Stomach smooth muscle (tissue), 2 donors: ENCODE measurements around the gene FTCDNL1.

Experiments
- H3K27ac ChIP-seq: one replicate; pipeline ENCODE4 v1.7.0; 2013; ENCODE audit warnings: mild to moderate bottlenecking, low read length, inconsistent platforms
- H3K27me3 ChIP-seq, 2 donors: one replicate each; pipeline ENCODE4 v1.7.0; 2013; ENCODE audit warnings: low read length in 2 of 2; ENCODE audit not compliant: insufficient read depth in 2 of 2, control insufficient read depth in 1 of 2
- H3K36me3 ChIP-seq, 2 donors: one replicate each; pipeline ENCODE4 v1.7.0; 2013; ENCODE audit warnings: low read length in 2 of 2; ENCODE audit not compliant: control insufficient read depth in 2 of 2, insufficient read depth in 2 of 2
- H3K4me1 ChIP-seq: one replicate; pipeline ENCODE4 v1.7.0; 2013; ENCODE audit warnings: low read length; ENCODE audit not compliant: control insufficient read depth, insufficient read depth
- H3K4me3 ChIP-seq, 2 donors: one replicate each; pipeline ENCODE4 v1.7.0; 2013; ENCODE audit warnings: low read length in 2 of 2
- H3K9ac ChIP-seq, 2 donors: one replicate each; pipeline ENCODE4 v1.7.0; 2013; ENCODE audit warnings: low read length in 2 of 2, mild to moderate bottlenecking in 1 of 2
- H3K9me3 ChIP-seq, 2 donors: one replicate each; pipeline ENCODE4 v1.7.0; 2013; ENCODE audit warnings: low read length in 2 of 2; ENCODE audit not compliant: control insufficient read depth in 2 of 2
- donor health status: healthy.
- donor health status: Pancreatic carcinoma.

FTCDNL1 gene

GRCh38 chr2:199842631-199843395 is 8.2 kb downstream of the FTCDNL1 start:
- Histone ChIP-seq H3K9me3 (no peaks in the 10 kb centered on the region), H3K9ac (no peak overlapping the region), H3K4me3 (no peak overlapping the region), H3K27ac (no peak overlapping the region), H3K36me3 (no peaks in the 10 kb centered on the region), H3K27me3 (no peaks in the 10 kb centered on the region), H3K4me1 (no peaks in the 10 kb centered on the region)

- Histone ChIP-seq H3K27me3 (no peaks in the 10 kb centered on the region), H3K9ac (no peak overlapping the region), H3K27ac (no peak overlapping the region), H3K4me3 (no peak overlapping the region), H3K4me1 (no peaks in the 10 kb centered on the region), H3K36me3 (no peaks in the 10 kb centered on the region), H3K9me3 (no peaks in the 10 kb centered on the region)
Observed at GRCh38 chr2:199841409-199841808, 9.6 kb downstream of the FTCDNL1 start.

GRCh38 chr2:199838399-199838798 is 12.6 kb downstream of the FTCDNL1 start:
- Histone ChIP-seq H3K27me3 (no peaks in the 10 kb centered on the region), H3K27ac (no peak overlapping the region), H3K36me3 (no peaks in the 10 kb centered on the region), H3K4me1 (no peaks in the 10 kb centered on the region), H3K9ac (no peak overlapping the region), H3K9me3 (no peaks in the 10 kb centered on the region), H3K4me3 (no peak overlapping the region)

GRCh38 chr2:199836943-199837342 is 14.0 kb downstream of the FTCDNL1 start:
- Histone ChIP-seq H3K4me1 (no peaks in the 10 kb centered on the region), H3K9ac (no peak overlapping the region), H3K36me3 (no peaks in the 10 kb centered on the region), H3K27me3 (no peaks in the 10 kb centered on the region), H3K27ac (no peak overlapping the region), H3K4me3 (no peak overlapping the region), H3K9me3 (no peaks in the 10 kb centered on the region)

- no peaks in the 10 kb centered on the region for H3K27me3 ChIP-seq
- H3K9me3 ChIP-seq, result no peaks in the 10 kb centered on the region
- H3K27ac ChIP-seq, result no peak overlapping the region
- no peak overlapping the region for H3K9ac ChIP-seq
- no peaks in the 10 kb centered on the region for H3K36me3 ChIP-seq
- no peaks in the 10 kb centered on the region for H3K4me1 ChIP-seq
- H3K4me3 ChIP-seq, result no peak overlapping the region
Observed at GRCh38 chr2:199833525-199833924, 17.5 kb downstream of the FTCDNL1 start.

- H3K4me3 ChIP-seq, result no peak overlapping the region
- no peaks in the 10 kb centered on the region for H3K4me1 ChIP-seq
- no peaks in the 10 kb centered on the region for H3K36me3 ChIP-seq
- no peaks in the 10 kb centered on the region for H3K9me3 ChIP-seq
- H3K9ac ChIP-seq, result no peak overlapping the region
- H3K27ac ChIP-seq, result no peak overlapping the region
- H3K27me3 ChIP-seq, result no peaks in the 10 kb centered on the region
Observed at GRCh38 chr2:199830531-199830930, 20.5 kb downstream of the FTCDNL1 start.

- Histone ChIP-seq H3K36me3 (no peaks in the 10 kb centered on the region), H3K9me3 (no peaks in the 10 kb centered on the region), H3K4me3 (no peak overlapping the region), H3K27me3 (no peaks in the 10 kb centered on the region), H3K27ac (no peak overlapping the region), H3K9ac (no peak overlapping the region), H3K4me1 (no peaks in the 10 kb centered on the region)
Observed at GRCh38 chr2:199829628-199830027, 21.4 kb downstream of the FTCDNL1 start.

- Histone ChIP-seq H3K27me3 (no peaks in the 10 kb centered on the region), H3K9ac (no peak overlapping the region), H3K4me3 (no peak overlapping the region), H3K4me1 (no peaks in the 10 kb centered on the region), H3K27ac (no peak overlapping the region), H3K9me3 (no peaks in the 10 kb centered on the region), H3K36me3 (no peaks in the 10 kb centered on the region)
Observed at GRCh38 chr2:199819746-199820145, 31.2 kb downstream of the FTCDNL1 start.

- Histone ChIP-seq H3K9me3 (no peaks in the 10 kb centered on the region), H3K4me1 (no peaks in the 10 kb centered on the region), H3K27ac (no peak overlapping the region), H3K4me3 (no peak overlapping the region), H3K36me3 (no peaks in the 10 kb centered on the region), H3K9ac (no peak overlapping the region), H3K27me3 (no peaks in the 10 kb centered on the region)
Observed at GRCh38 chr2:199818754-199819153, 32.2 kb downstream of the FTCDNL1 start.

- Histone ChIP-seq H3K36me3 (no peaks in the 10 kb centered on the region), H3K9me3 (no peaks in the 10 kb centered on the region), H3K4me3 (no peak overlapping the region), H3K27me3 (no peaks in the 10 kb centered on the region), H3K9ac (no peak overlapping the region), H3K4me1 (no peaks in the 10 kb centered on the region), H3K27ac (no peak overlapping the region)
Observed at GRCh38 chr2:199818026-199818425, 33.0 kb downstream of the FTCDNL1 start.

GRCh38 chr2:199814817-199815211 is 36.2 kb downstream of the FTCDNL1 start:
- no peaks in the 10 kb centered on the region for H3K9me3 ChIP-seq
- H3K4me3 ChIP-seq, result no peak overlapping the region
- no peaks in the 10 kb centered on the region for H3K4me1 ChIP-seq
- H3K9ac ChIP-seq, result no peak overlapping the region
- H3K27me3 ChIP-seq, result no peaks in the 10 kb centered on the region
- H3K36me3 ChIP-seq, result no peaks in the 10 kb centered on the region
- H3K27ac ChIP-seq, result no peak overlapping the region
